Astrocyte of the spinal cord (primary cell): ENCODE data around the gene DISP1.

ENCODE experiments used
- DNase-seq: peaks from one replicate; pipeline ENCODE4 v3.0.0; 2011; ENCODE audit warnings: low read depth, low spot score
- H3K4me3 ChIP-seq: 2 replicates; pipeline ENCODE4 v1.5.1; 2011; ENCODE audit warnings: low read depth, mild to moderate bottlenecking, low read length, moderate library complexity
- CTCF ChIP-seq: IDR thresholded peaks from 2 replicates; pipeline ENCODE4 v1.5.1; 2012; ENCODE audit warnings: low read depth, mild to moderate bottlenecking, low read length, inconsistent platforms
- in situ Hi-C: cut with HindIII; loops from 2 replicates; pipeline ENCODE4 v1.10.0; 2017; ENCODE audit warnings: low sequenced_read_pairs

DISP1 gene

GRCh38 chr1:222772996-222773379, 41.9 kb upstream of the DISP1 start:
- no peak for DNase-seq
- no peak for TF ChIP-seq CTCF
- H3K4me3 ChIP-seq, result no peak overlapping the region
- in situ Hi-C loops, result no loop called here

GRCh38 chr1:222777463-222777862, 37.4 kb upstream of the DISP1 start:
- in situ Hi-C loops, result loop anchor here (25.0 kb wide), 1 partner anchor 310 kb away; no protein-coding TSS in a partner anchor
- DNase-seq, result peak; percentile 33
- no peak overlapping the region for H3K4me3 ChIP-seq
- TF ChIP-seq CTCF, result no peak

- no peak for TF ChIP-seq CTCF
- no peak overlapping the region for H3K4me3 ChIP-seq
- in situ Hi-C loops, result loop anchor here (25.0 kb wide), 1 partner anchor 309 kb away; no protein-coding TSS in a partner anchor
- no peak for DNase-seq
Measured at GRCh38 chr1:222777977-222778376, 36.9 kb upstream of the DISP1 start.

- TF ChIP-seq CTCF, result no peak
- in situ Hi-C loops, result loop anchor here (25.0 kb wide), 1 partner anchor 306 kb away; no protein-coding TSS in a partner anchor
- H3K4me3 ChIP-seq, result no peak overlapping the region
- no peak for DNase-seq
Measured at GRCh38 chr1:222781251-222781650, 33.6 kb upstream of the DISP1 start.

GRCh38 chr1:222783051-222783450, 31.8 kb upstream of the DISP1 start:
- no peak for TF ChIP-seq CTCF
- DNase-seq, result no peak
- no peak overlapping the region for H3K4me3 ChIP-seq
- in situ Hi-C loops, result loop anchor here (25.0 kb wide), 1 partner anchor 304 kb away; no protein-coding TSS in a partner anchor

GRCh38 chr1:222784371-222784770, 30.5 kb upstream of the DISP1 start:
- TF ChIP-seq CTCF, result no peak
- H3K4me3 ChIP-seq, result no peak overlapping the region
- no peak for DNase-seq
- in situ Hi-C loops, result loop anchor here (25.0 kb wide), 1 partner anchor 303 kb away; no protein-coding TSS in a partner anchor
